Measurements from ENCODE around the gene ZNF738.

Gene ZNF738

DNA sequence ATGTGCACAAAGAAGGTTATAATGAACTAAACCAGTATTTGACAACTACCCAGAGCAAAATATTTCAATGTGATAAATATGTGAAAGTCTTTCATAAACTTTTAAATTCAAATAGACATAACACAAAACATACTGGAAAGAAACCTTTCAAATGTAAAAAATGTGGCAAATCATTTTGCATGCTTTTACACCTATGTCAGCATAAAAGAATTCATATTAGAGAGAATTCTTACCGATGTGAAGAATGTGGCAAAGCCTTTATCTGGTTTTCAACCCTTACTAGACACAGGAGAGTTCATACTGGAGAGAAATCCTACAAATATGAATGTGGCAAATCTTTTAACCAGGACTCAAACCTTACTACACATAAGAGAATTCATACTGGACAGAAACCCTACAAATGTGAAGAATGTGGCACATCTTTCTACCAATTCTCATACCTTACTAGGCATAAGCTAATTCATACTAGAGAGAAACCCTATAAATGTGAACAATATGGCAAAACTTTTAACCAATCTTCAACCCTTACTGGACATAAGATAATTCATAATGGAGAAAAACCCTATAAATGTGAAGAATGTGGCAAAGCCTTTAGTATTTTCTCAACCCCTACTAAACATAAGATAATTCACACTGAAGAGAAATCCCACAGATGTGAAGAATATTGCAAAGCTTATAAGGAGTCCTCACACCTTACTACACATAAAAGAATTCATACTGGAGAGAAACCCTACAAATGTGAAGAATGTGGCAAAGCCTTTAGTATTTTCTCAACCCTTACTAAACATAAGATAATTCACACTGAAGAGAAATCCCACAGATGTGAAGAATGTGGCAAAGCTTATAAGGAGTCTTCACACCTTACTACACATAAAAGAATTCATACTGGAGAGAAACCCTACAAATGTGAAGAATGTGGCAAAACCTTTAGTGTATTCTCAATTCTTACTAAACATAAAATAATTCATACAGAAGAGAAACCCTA lies 64.5 kb downstream of the ZNF738 start:
- DNase-seq = no peak

Measured in activated effector memory CD4-positive, alpha-beta T cell treated with Interleukin-2 at 50 U/mL for 16 hours (primary cell).